Measurements from ENCODE around the gene GRAMD1B. TPM values are rescaled to one million over a fixed set of nuclear protein-coding genes. Genes with fewer than 3 reads are reported as not detected.

The GRAMD1B gene
- total RNA-seq, 3 donors from 2014 or later, result 2.0 to 10.2 (median 8.2) TPM

GRCh38 chr11:123624974-123625373 is 194.9 kb downstream of the GRAMD1B start:
- Histone ChIP-seq H3K9me3 (no peaks in the 10 kb centered on the region), H3K27ac (no peak overlapping the region), H3K4me1 (no peaks in the 10 kb centered on the region), H3K27me3 (no peaks in the 10 kb centered on the region), H3K36me3 (no peaks in the 10 kb centered on the region), H3K4me3 (no peak overlapping the region)
- intact Hi-C loops (cut with DNase I; ENCODE audit: low total_unique reads), result no loop called here
- TF ChIP-seq CTCF (IDR thresholded peaks at IDR 0.05) (no peak), POLR2A (IDR thresholded peaks at IDR 0.05) (no peak), POLR2AphosphoS5 (IDR thresholded peaks at IDR 0.05) (no peak)
- no peak for DNase-seq (ENCODE audit: low spot score in 2 of 2)

- peak overlapping the region in 1 of 2 donors; percentile 25 for H3K27ac ChIP-seq
- no peaks in the 10 kb centered on the region for H3K4me1 ChIP-seq
- H3K36me3 ChIP-seq, result no peaks in the 10 kb centered on the region
- intact Hi-C loops (cut with DNase I; ENCODE audit: low total_unique reads), result no loop called here
- TF ChIP-seq POLR2AphosphoS5 (IDR thresholded peaks at IDR 0.05), result no peak
- no peak for TF ChIP-seq POLR2A (IDR thresholded peaks at IDR 0.05)
- TF ChIP-seq CTCF (IDR thresholded peaks at IDR 0.05), result no peak
- no peak overlapping the region for H3K4me3 ChIP-seq
- no peaks in the 10 kb centered on the region for H3K9me3 ChIP-seq
- DNase-seq (ENCODE audit: low spot score in 2 of 2), result peak in 1 of 2 donors; percentile 20
- no peaks in the 10 kb centered on the region for H3K27me3 ChIP-seq
Observed at GRCh38 chr11:123628936-123629683, 199.0 kb downstream of the GRAMD1B start.

- Histone ChIP-seq H3K36me3 (no peaks in the 10 kb centered on the region), H3K9me3 (no peaks in the 10 kb centered on the region), H3K27ac (no peak overlapping the region), H3K4me3 (no peak overlapping the region), H3K27me3 (no peaks in the 10 kb centered on the region), H3K4me1 (no peaks in the 10 kb centered on the region)
- DNase-seq (ENCODE audit: low spot score in 2 of 2), result no peak
- TF ChIP-seq POLR2AphosphoS5 (IDR thresholded peaks at IDR 0.05) (no peak), POLR2A (IDR thresholded peaks at IDR 0.05) (no peak), CTCF (IDR thresholded peaks at IDR 0.05) (no peak)
- intact Hi-C loops (cut with DNase I; ENCODE audit: low total_unique reads), result no loop called here
Observed at GRCh38 chr11:123630126-123630608, 200.1 kb downstream of the GRAMD1B start.

- no peak for TF ChIP-seq POLR2AphosphoS5 (IDR thresholded peaks at IDR 0.05)
- TF ChIP-seq POLR2A (IDR thresholded peaks at IDR 0.05), result no peak
- TF ChIP-seq CTCF (IDR thresholded peaks at IDR 0.05), result no peak
- no peak for DNase-seq (ENCODE audit: low spot score in 2 of 2)
- no peaks in the 10 kb centered on the region for H3K4me1 ChIP-seq
- intact Hi-C loops (cut with DNase I; ENCODE audit: low total_unique reads), result no loop called here
- H3K27me3 ChIP-seq, result no peaks in the 10 kb centered on the region
- H3K4me3 ChIP-seq, result no peak overlapping the region
- H3K9me3 ChIP-seq, result no peaks in the 10 kb centered on the region
- no peaks in the 10 kb centered on the region for H3K36me3 ChIP-seq
- no peak overlapping the region for H3K27ac ChIP-seq
Observed at GRCh38 chr11:123640029-123640428, 210.0 kb downstream of the GRAMD1B start.

GRCh38 chr11:123640677-123641494 is 210.8 kb downstream of the GRAMD1B start:
- DNase-seq (ENCODE audit: low spot score in 2 of 2), result no peak
- no peaks in the 10 kb centered on the region for H3K9me3 ChIP-seq
- intact Hi-C loops (cut with DNase I; ENCODE audit: low total_unique reads), result no loop called here
- H3K4me3 ChIP-seq, result no peak overlapping the region
- no peak overlapping the region for H3K27ac ChIP-seq
- no peaks in the 10 kb centered on the region for H3K36me3 ChIP-seq
- H3K4me1 ChIP-seq, result no peaks in the 10 kb centered on the region
- TF ChIP-seq CTCF (IDR thresholded peaks at IDR 0.05) (peak in 2 of 3 donors; percentile 47 to 58), POLR2AphosphoS5 (IDR thresholded peaks at IDR 0.05) (no peak)
- peaks cover 0 to 7% of the 10 kb centered on the region in 2 donors for H3K27me3 ChIP-seq

All from breast epithelium (tissue), 4 donors.